Naive thymus-derived CD4-positive, alpha-beta T cell (primary cell): ENCODE results near the gene SIGLEC8. TPM values are rescaled to one million over a fixed set of nuclear protein-coding genes. Genes with fewer than 3 reads are reported as not detected.
A peak's percentile ranks its signal among the peaks of the same experiment; 100 is the strongest.

ENCODE experiments used
- ATAC-seq: fragments of 150-1000 bp; cut with Tn5 transposase; 2 replicates; pipeline ENCODE4 v1.10.0; 2021; ENCODE audit warnings: mild to moderate bottlenecking, moderate library complexity
- CTCF ChIA-PET: fragments of 350-600 bp; sonication (Branson Sonifier 250); formaldehyde crosslinking; loops from one replicate; lab custom pipeline; 2021; ENCODE audit warnings: antibody characterized with exemption; lab: Charles Lee
- POLR2A ChIA-PET: fragments of 350-600 bp; sonication (Branson Sonifier 250); formaldehyde crosslinking; loops from one replicate; lab custom pipeline; 2021; ENCODE audit warnings: antibody characterized with exemption, inconsistent platforms; lab: Charles Lee
- DNase-seq, 9 donors: peaks; one replicate each; pipeline versions ENCODE4 v3.0.0 to v3.0.0-alpha.2; 2020 to 2022; ENCODE audit warnings: mixed read lengths in 1 of 9
- H3K27ac ChIP-seq: one replicate; pipeline ENCODE4 v1.7.0; 2013; ENCODE audit warnings: mild to moderate bottlenecking, low read depth, low read length, moderate library complexity
- H3K27me3 ChIP-seq, 2 donors: one replicate each; pipeline ENCODE4 v1.7.0; 2013; ENCODE audit warnings: low read length in 2 of 2, mild to moderate bottlenecking in 2 of 2, moderate library complexity in 2 of 2; ENCODE audit not compliant: control insufficient read depth in 2 of 2, insufficient read depth in 2 of 2
- H3K36me3 ChIP-seq, 3 experiments: 1 replicate in 2 of 3; 2 replicates in 1 of 3; pipeline ENCODE4 v1.7.0; 2013; ENCODE audit warnings: low read length in 3 of 3, mild to moderate bottlenecking in 3 of 3, moderate library complexity in 1 of 3; ENCODE audit not compliant: insufficient read depth in 3 of 3, control insufficient read depth in 2 of 3
- H3K4me1 ChIP-seq, 2 donors: one replicate each; pipeline ENCODE4 v1.7.0; 2013; ENCODE audit warnings: low read length in 2 of 2, mild to moderate bottlenecking in 2 of 2, moderate library complexity in 1 of 2; ENCODE audit not compliant: control insufficient read depth in 2 of 2, insufficient read depth in 2 of 2
- H3K4me3 ChIP-seq: 2 replicates; pipeline ENCODE4 v1.7.0; 2013; ENCODE audit warnings: mild to moderate bottlenecking, low read length
- H3K9me3 ChIP-seq, 3 experiments: 1 replicate in 2 of 3; 2 replicates in 1 of 3; pipeline ENCODE4 v1.7.0; 2013; ENCODE audit warnings: low read length in 3 of 3; ENCODE audit not compliant: control insufficient read depth in 2 of 3
- H3K27ac Mint-ChIP-seq, 9 donors: one replicate each; pipeline ENCODE4 v1.8.0; 2020 to 2022; ENCODE audit warnings: mixed read lengths in 9 of 9, mild to moderate bottlenecking in 8 of 9, moderate library complexity in 5 of 9, inconsistent platforms in 2 of 9
- H3K27me3 Mint-ChIP-seq, 5 donors: one replicate each; pipeline ENCODE4 v1.8.0; 2021 to 2022; ENCODE audit warnings: mixed read lengths in 5 of 5, mild to moderate bottlenecking in 1 of 5
- H3K36me3 Mint-ChIP-seq, 5 donors: one replicate each; pipeline ENCODE4 v1.8.0; 2020 to 2022; ENCODE audit warnings: mixed read lengths in 5 of 5, mild to moderate bottlenecking in 3 of 5, inconsistent platforms in 1 of 5
- H3K4me1 Mint-ChIP-seq, 7 donors: one replicate each; pipeline ENCODE4 v1.8.0; 2020 to 2022; ENCODE audit warnings: mixed read lengths in 7 of 7, mild to moderate bottlenecking in 3 of 7, inconsistent platforms in 1 of 7
- H3K4me3 Mint-ChIP-seq, 10 donors: one replicate each; pipeline ENCODE4 v1.8.0; 2020 to 2022; ENCODE audit warnings: mild to moderate bottlenecking in 10 of 10, mixed read lengths in 10 of 10, moderate library complexity in 6 of 10, inconsistent platforms in 2 of 10
- H3K9me3 Mint-ChIP-seq, 11 donors: one replicate each; pipeline ENCODE4 v1.8.0; 2020 to 2022; ENCODE audit warnings: mixed read lengths in 11 of 11, mild to moderate bottlenecking in 4 of 11, inconsistent platforms in 1 of 11, moderate library complexity in 1 of 11
- intact Hi-C, 2 donors: fragments of 100-400 bp; cut with micrococcal nuclease; formaldehyde crosslinking; loops; one replicate each; pipeline ENCODE4 v1.15.1; 2023
- polyA plus RNA-seq, 2 donors: library from polyadenylated mRNA; unstranded; fragments of 300-500 nt; fragmentation: Illumina TruSeq; gene quantifications; one replicate each; pipeline ENCODE4 v1.2.3, GENCODE V29; 2021
- total RNA-seq, 6 experiments: library from RNA in 5 of 6; stranded (reverse) in 5 of 6; gene quantifications; 1 replicate in 5 of 6; 2 replicates in 1 of 6; pipeline ENCODE4 v1.2.3 and lab custom pipeline; 2021 to 2026

Gene SIGLEC8
- total and polyA plus RNA-seq, 7 experiments from 2014 or later: not detected

GRCh38 chr19:51433043-51433442 is 25.2 kb downstream of the SIGLEC8 start:
- POLR2A ChIA-PET: no interaction called here

GRCh38 chr19:51431124-51431523 is 27.1 kb downstream of the SIGLEC8 start:
- Mint-ChIP-seq H3K4me3 (no peak overlapping the region), H3K9me3 (peaks cover 0 to 3% (median 0%) of the 10 kb centered on the region in 11 donors), H3K27me3 (peaks cover 0 to 32% (median 1%) of the 10 kb centered on the region in 5 donors), H3K4me1 (peaks cover 0 to 4% (median 0%) of the 10 kb centered on the region in 7 donors), H3K27ac (no peak overlapping the region), H3K36me3 (no peaks in the 10 kb centered on the region)
- Histone ChIP-seq H3K27ac (no peak overlapping the region), H3K36me3 (no peaks in the 10 kb centered on the region), H3K4me1 (no peaks in the 10 kb centered on the region), H3K27me3 (no peaks in the 10 kb centered on the region), H3K9me3 (no peaks in the 10 kb centered on the region), H3K4me3 (no peak overlapping the region)
- POLR2A ChIA-PET: no interaction called here
- intact Hi-C loops: no loop called here
- CTCF ChIA-PET: no interaction called here
- DNase-seq (no peak), ATAC-seq (peak; percentile 34)

More at GRCh38 chr19:51433043-51433442, 25.2 kb downstream of the SIGLEC8 start:
- Histone ChIP-seq H3K4me1 (no peaks in the 10 kb centered on the region), H3K36me3 (no peaks in the 10 kb centered on the region), H3K27me3 (peaks cover 0 to 3% of the 10 kb centered on the region in 2 donors), H3K4me3 (no peak overlapping the region), H3K9me3 (no peaks in the 10 kb centered on the region), H3K27ac (no peak overlapping the region)
- ATAC-seq (no peak), DNase-seq (no peak)
- H3K36me3 Mint-ChIP-seq: no peaks in the 10 kb centered on the region
- peaks cover 1 to 38% (median 8%) of the 10 kb centered on the region in 5 donors for H3K27me3 Mint-ChIP-seq
- intact Hi-C loops: no loop called here
- CTCF ChIA-PET: interaction anchor here (0.7 kb wide), 1 partner anchor 38 kb away, joined by 6 read pairs; no protein-coding TSS in a partner anchor
- no peak overlapping the region for H3K4me3 Mint-ChIP-seq
- H3K9me3 Mint-ChIP-seq: peaks cover 0 to 4% (median 0%) of the 10 kb centered on the region in 11 donors
- peaks cover 0 to 5% (median 0%) of the 10 kb centered on the region in 7 donors for H3K4me1 Mint-ChIP-seq
- H3K27ac Mint-ChIP-seq: no peak overlapping the region

- Mint-ChIP-seq H3K4me1 (peaks cover 0 to 4% (median 0%) of the 10 kb centered on the region in 7 donors), H3K4me3 (no peak overlapping the region), H3K9me3 (peaks cover 0 to 3% (median 0%) of the 10 kb centered on the region in 11 donors), H3K27me3 (peaks cover 0 to 23% (median 4%) of the 10 kb centered on the region in 5 donors), H3K27ac (no peak overlapping the region), H3K36me3 (no peaks in the 10 kb centered on the region)
- Histone ChIP-seq H3K4me1 (no peaks in the 10 kb centered on the region), H3K27me3 (no peaks in the 10 kb centered on the region), H3K36me3 (no peaks in the 10 kb centered on the region), H3K4me3 (no peak overlapping the region), H3K27ac (no peak overlapping the region), H3K9me3 (no peaks in the 10 kb centered on the region)
- intact Hi-C loops: no loop called here
- ATAC-seq (no peak), DNase-seq (no peak)
- ChIA-PET POLR2A (no interaction called here), CTCF (no interaction called here)
Measured at GRCh38 chr19:51430221-51430620, 28.0 kb downstream of the SIGLEC8 start.

- Histone ChIP-seq H3K9me3 (no peaks in the 10 kb centered on the region), H3K4me1 (no peaks in the 10 kb centered on the region), H3K27me3 (no peaks in the 10 kb centered on the region), H3K4me3 (no peak overlapping the region), H3K36me3 (no peaks in the 10 kb centered on the region), H3K27ac (no peak overlapping the region)
- Mint-ChIP-seq H3K4me1 (peaks cover 0 to 4% (median 0%) of the 10 kb centered on the region in 7 donors), H3K9me3 (peaks cover 0 to 4% (median 0%) of the 10 kb centered on the region in 11 donors), H3K4me3 (no peak overlapping the region), H3K27me3 (peaks cover 4 to 23% (median 10%) of the 10 kb centered on the region in 5 donors), H3K27ac (no peak overlapping the region), H3K36me3 (no peaks in the 10 kb centered on the region)
- ATAC-seq (peak; percentile 52), DNase-seq (no peak)
- CTCF ChIA-PET: no interaction called here
- intact Hi-C loops: no loop called here
- POLR2A ChIA-PET: no interaction called here
Measured at GRCh38 chr19:51427201-51427600, 31.1 kb downstream of the SIGLEC8 start.

- Mint-ChIP-seq H3K4me1 (peaks cover 0 to 11% (median 0%) of the 10 kb centered on the region in 7 donors), H3K36me3 (no peaks in the 10 kb centered on the region), H3K27me3 (peaks cover 19 to 40% (median 31%) of the 10 kb centered on the region in 5 donors), H3K9me3 (peaks cover 0 to 8% (median 0%) of the 10 kb centered on the region in 11 donors), H3K4me3 (peak overlapping the region in 3 of 10 donors; percentile 4 to 12 (median 8)), H3K27ac (peak overlapping the region in 1 of 9 donors; percentile 2)
- intact Hi-C loops: loop anchor here (1.0 to 5.0 kb wide), 6 partner anchors 19 to 235 kb away; no protein-coding TSS in a partner anchor
- H3K36me3 ChIP-seq: no peaks in the 10 kb centered on the region
- no peaks in the 10 kb centered on the region for H3K27me3 ChIP-seq
- H3K4me3 ChIP-seq: no peak overlapping the region
- no peak overlapping the region for H3K27ac ChIP-seq
- POLR2A ChIA-PET: interaction anchor here (1.0 kb wide), 1 partner anchor 291 kb away, joined by 3 read pairs; no protein-coding TSS in a partner anchor
- DNase-seq (peak; percentile 41 to 96 (median 61)), ATAC-seq (peak; percentile 90)
- no peaks in the 10 kb centered on the region for H3K9me3 ChIP-seq
- H3K4me1 ChIP-seq: no peaks in the 10 kb centered on the region
- CTCF ChIA-PET: interaction anchor here (0.6 to 4.8 kb wide), 7 partner anchors 16 to 237 kb away, joined by 3 to 36 read pairs (median 4); no protein-coding TSS in a partner anchor
Measured at GRCh38 chr19:51422053-51422448, 36.2 kb downstream of the SIGLEC8 start.

GRCh38 chr19:51421229-51422052 is 36.8 kb downstream of the SIGLEC8 start:
- ChIA-PET CTCF (interaction anchor here (0.6 to 4.8 kb wide), 10 partner anchors 17 to 237 kb away, joined by 3 to 36 read pairs (median 4); no protein-coding TSS in a partner anchor), POLR2A (interaction anchor here (1.0 kb wide), 1 partner anchor 291 kb away, joined by 3 read pairs; no protein-coding TSS in a partner anchor)
- Mint-ChIP-seq H3K27me3 (peaks cover 19 to 37% (median 30%) of the 10 kb centered on the region in 5 donors), H3K4me1 (peaks cover 0 to 12% (median 0%) of the 10 kb centered on the region in 7 donors), H3K9me3 (peaks cover 0 to 8% (median 0%) of the 10 kb centered on the region in 11 donors), H3K36me3 (no peaks in the 10 kb centered on the region), H3K27ac (no peak overlapping the region), H3K4me3 (peak overlapping the region in 1 of 10 donors; percentile 4)
- Histone ChIP-seq H3K27me3 (no peaks in the 10 kb centered on the region), H3K4me3 (no peak overlapping the region), H3K9me3 (no peaks in the 10 kb centered on the region), H3K36me3 (no peaks in the 10 kb centered on the region), H3K27ac (no peak overlapping the region), H3K4me1 (no peaks in the 10 kb centered on the region)
- intact Hi-C loops: loop anchor here (1.0 to 5.0 kb wide), 6 partner anchors 20 to 236 kb away; no protein-coding TSS in a partner anchor
- DNase-seq (no peak), ATAC-seq (no peak)
